Activated CD4-positive, alpha-beta T cell treated with anti-CD3 and anti-CD28 coated beads for 48 hours (primary cell): ENCODE data around the gene COMMD7.
"Not testable (repeated sequence)": the region's sequence is repeated elsewhere in the genome, so short reads cannot be mapped to it uniquely, and the experiment has no call there.

Experiments
- DNase-seq: peaks from one replicate; pipeline ENCODE4 v3.0.0-alpha.2; 2020

The COMMD7 gene

DNA sequence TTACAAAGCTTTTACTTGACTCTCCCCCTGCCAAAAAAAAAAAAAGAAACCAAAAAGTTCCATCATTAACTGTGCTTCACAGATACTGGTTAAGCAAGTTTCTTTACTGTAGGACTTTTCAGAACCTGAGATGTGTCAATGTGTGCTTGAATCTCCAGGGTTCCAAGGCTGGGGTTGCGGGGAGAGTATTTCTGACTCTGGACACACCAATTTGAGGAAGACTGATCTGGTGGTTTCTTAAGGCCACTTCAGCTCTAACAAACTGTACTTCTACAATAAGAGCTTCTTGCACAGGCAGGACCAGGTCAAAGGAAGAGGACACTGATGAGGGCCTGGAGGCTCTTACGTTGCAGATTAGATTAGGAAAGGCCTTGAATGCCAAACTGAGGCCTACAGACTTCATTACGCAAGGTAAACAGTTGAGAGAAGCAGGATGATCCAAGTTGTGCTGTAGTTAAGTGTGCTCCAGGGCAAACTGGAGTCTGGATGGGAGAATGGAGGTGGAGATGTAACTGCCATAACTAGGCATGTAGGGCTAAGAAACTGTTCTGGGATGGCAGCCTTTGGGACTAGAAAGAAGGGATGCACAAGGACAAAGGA is 24.4 kb downstream of the COMMD7 start:
- DNase-seq, result no peak

DNA sequence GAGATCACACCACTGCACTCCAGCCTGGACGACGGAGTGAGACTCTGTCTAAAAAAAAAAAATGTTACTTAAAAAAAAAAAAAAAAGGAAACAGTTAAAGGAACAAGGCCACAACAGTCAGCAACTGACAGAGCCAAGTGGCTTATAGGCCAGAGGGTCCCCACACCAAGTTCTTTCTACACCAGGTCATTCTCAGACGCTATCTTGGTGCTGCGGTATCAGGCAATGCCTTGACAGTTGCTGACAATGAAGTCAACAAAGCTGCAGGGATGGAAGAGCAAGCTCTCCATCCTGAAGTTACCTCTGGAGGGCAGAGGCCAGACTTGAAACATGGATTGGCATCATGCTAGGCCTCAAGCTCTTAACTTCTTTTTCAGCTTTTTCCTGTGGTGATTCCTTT is 31.9 kb downstream of the COMMD7 start:
- no peak for DNase-seq

DNA sequence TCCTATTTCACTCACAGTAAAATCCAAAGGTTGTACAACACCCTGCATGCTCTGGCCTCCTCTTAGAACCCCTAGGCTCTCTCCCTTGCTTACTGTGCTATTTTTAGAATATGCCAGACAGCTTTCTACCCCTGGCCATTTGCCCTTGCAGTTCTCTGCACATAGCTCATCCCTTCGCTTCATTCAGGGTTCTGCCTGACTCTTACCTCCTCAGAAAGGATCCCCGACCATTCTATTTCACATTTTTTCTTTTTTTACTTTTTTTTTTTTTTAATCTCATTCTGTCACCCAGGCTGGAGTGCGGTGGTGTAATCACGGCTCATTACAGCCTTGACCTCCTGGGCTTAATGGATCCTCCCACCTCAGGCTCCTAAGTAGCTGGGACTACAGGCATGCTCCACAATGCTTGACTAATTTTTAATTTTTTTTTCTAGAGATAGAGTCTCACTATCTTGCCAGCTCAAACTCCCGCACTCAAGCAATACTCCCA is 33.6 kb downstream of the COMMD7 start:
- no peak for DNase-seq

DNA sequence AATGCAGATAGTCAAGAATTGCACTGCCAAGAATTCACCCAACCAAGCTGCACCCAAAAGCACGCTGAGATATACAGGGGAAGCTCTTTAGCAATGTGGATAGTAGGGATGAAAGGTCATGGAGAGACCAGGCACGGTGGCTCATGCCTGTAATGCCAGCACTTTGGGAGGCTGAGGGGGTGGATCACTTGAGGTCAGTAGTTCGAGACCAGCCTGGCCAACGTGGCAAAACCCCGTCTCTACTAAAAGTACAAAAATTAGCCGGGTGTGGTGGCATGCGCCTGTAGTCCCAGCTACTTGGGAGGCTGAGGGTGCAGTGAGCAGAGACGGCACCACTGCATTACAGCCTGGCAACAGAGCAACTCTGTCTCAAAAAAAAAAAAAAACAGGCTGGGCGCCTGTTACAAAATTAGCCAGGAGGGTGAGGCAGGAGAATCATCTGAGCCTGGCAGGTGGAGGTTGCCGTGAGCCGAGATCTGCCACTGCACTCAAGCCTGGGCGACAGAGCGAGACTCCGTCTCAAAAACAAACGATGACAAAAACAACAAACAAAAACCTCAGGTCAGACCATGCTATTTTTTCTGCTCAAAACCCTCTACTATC is 34.1 kb downstream of the COMMD7 start:
- not testable (repeated sequence) for DNase-seq

DNA sequence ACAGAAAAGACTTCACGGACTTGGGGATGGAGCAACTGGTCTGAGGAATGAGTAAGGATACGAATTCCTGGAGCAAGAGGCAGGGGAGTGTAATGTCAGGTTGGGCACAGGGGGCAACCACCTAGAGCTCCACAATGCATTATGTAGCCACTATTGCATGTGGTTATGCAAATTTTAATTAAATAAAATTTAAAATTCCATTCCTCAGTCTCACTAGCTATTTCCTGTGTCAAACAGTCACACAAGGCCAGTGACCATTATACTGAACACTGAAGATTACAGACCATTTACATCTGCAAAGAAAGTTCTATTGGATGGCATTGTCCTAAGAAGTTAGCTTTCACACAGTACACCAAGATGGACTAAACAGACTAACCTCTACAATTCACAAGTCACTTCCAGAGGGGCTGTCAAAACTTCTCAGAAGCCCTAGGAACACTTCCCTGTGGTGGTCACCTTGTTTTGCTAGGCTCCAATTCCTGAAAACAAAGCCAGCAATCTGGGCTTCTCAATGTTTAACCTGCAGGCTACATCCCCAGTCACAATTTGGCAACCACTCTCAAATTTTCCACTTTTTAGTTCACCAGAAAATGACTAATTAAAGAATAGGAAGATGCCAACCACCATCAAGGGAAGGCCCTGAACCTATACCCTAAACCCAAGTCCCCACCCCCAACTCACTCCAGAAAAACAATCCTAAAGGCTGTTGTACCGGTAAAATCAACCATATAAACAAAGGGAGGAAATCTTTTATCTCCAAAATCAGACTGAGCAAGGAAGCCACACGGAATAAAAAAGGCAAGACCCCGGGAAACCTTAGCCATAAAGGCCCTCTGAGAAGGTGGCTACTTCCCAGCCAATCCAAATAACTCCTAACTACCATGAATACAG is 35.3 kb downstream of the COMMD7 start:
- DNase-seq, result no peak

DNA sequence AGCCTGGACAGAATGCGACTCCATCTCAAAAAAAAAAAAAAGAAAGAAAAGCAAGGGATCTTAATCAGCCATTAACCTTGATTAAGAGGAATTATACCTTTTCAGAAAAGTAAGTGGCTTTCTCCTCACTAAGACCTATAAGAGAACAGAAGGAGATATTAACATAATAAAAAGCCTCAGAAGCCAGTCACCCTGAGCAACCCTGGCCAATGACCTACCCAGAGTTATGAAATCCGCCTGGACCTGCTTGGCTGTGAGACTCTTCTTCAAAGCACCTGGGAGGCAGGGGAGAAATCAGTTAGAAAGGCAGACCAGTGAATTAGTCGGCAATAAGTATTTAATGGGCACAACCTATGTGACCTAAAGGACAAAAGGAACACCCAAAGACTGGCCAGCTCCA is 36.8 kb downstream of the COMMD7 start:
- DNase-seq, result no peak

DNA sequence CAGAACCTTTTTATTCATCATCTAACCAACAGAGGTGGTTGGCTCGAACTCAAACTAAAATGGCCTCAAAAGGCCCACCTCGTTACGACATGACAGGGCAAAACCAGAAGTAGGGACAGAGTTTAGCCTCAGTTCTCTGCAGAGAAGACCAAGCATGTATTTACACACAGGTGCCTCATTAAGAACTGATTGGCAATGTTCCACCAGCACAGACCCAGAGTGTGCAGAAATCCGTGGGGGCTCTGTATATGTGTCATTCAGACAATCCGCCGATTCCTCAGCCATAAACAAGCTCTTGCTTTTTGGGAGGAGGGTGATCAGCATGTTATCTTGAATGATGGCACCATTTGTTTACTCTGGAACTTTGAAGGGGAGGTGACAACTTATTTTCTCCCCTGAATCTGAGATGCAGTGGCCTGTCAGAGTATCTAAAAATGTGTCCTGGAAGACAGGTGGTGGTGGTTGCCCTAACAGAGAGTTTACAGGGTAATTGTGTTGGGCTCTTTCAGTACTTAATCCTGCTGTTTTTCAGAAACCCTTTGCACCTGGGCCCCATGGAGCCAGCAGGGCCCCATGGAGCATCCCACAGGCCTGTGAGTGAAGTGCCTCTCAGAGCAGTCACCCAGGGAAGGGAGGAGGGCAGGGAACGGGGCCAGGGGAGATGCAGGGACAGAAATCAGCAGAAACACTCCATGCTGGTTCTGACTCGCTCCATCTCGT is 40.4 kb downstream of the COMMD7 start:
- no peak for DNase-seq

DNA sequence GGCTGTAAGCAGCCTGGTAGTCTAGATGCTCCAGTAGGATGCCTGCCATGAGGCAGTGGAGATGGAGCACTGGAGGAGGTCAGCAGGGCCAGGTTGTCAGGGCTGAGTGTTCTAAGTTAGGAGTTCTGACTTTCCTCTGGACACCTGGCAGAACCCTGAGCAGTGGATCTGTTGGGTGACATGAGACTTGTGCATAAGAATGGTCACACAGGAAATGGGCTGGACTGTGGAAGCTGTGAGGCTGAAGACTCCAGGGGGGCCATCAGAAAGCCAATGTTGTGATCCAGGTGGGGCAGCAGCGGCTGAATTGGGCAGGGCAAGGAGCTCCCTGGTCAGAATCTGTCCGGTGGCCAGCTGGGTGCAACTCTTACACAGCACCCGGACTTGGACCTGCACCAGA is 45.7 kb downstream of the COMMD7 start:
- no peak for DNase-seq

DNA sequence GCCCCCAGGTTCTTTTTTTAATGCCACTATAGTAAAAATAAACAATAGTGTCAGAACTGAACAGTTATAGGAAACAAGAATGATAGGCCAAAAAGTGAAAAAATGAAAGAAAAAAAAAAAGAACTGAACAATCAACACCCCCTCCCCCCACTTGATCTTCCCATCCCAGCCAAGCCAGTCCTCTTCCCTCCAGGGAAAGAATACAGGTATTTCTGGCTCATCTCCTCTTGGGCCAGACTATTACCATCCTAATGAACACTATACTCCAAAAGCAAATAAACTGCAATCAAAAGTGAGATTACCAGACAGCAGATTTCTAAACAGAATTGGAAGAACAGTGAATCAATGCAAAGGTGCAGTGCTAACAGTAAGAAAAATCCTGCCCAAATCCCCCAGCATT is 48.2 kb downstream of the COMMD7 start:
- no peak for DNase-seq

DNA sequence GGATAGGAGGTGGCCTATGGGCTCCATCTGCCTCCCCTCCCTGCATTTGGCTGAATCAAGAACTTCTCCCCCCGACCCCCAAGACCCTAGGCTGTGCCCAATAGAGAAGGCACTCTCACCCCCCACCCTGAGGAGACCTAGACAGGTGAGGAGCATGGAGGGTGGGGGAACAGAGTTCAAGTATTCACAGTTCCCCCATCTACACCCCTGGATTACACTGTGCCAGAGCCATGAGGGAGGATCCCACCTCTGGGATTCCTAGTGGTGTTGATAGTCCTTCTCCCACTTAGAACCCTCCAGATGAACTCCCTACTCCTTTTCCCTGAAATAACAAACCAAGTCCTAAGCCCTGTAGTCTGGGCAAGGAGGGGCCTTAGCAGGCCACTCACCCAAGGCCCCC is 54.3 kb downstream of the COMMD7 start:
- DNase-seq, result not testable (repeated sequence)

DNA sequence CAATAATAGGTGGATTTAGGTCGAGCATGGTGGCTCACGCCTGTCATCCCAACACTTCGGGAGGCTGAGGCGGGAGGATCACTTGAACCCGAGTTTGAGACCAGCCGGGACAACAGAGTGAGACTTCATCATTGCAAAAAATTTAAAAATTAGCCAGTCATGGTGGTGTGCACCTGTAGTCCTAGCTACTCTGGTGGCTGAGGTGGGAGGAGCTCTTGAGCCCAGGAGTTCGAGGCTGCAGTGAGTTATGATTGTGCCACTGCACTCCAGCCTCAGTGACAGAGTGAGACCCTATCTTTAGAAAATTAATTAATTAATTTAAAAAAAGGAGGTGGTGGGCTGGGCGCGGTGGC is 56.1 kb downstream of the COMMD7 start:
- DNase-seq, result no peak

DNA sequence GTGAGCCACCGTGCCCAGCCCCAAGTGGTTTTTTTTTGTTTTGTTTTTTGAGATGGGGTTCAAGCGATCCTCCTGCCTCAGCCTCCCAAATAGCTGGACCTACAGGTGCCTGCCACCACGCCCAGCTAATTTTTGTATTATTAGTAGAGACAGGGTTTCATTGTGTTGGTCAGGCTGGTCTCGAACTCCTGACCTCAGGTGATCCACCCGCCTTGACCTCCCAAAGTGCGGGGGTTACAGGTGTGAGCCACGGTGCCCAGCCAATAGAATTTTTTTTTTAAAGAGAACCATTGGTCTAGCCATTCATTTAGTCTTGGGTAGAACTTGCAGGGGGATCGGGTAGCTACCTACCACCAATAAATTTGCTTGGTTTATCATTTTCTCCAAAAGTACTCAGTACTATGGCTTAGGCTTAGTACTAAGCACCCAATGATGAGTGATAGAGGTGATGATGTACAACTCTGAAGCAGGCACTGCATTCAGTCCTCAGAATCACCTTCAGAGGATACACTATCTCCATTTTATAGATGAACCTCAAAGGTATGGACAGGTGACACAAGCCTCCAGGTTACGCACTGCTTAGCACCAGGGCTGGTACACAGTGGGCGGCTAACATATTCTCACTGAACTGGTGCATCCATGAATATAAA is 56.6 kb downstream of the COMMD7 start:
- DNase-seq, result no peak

DNA sequence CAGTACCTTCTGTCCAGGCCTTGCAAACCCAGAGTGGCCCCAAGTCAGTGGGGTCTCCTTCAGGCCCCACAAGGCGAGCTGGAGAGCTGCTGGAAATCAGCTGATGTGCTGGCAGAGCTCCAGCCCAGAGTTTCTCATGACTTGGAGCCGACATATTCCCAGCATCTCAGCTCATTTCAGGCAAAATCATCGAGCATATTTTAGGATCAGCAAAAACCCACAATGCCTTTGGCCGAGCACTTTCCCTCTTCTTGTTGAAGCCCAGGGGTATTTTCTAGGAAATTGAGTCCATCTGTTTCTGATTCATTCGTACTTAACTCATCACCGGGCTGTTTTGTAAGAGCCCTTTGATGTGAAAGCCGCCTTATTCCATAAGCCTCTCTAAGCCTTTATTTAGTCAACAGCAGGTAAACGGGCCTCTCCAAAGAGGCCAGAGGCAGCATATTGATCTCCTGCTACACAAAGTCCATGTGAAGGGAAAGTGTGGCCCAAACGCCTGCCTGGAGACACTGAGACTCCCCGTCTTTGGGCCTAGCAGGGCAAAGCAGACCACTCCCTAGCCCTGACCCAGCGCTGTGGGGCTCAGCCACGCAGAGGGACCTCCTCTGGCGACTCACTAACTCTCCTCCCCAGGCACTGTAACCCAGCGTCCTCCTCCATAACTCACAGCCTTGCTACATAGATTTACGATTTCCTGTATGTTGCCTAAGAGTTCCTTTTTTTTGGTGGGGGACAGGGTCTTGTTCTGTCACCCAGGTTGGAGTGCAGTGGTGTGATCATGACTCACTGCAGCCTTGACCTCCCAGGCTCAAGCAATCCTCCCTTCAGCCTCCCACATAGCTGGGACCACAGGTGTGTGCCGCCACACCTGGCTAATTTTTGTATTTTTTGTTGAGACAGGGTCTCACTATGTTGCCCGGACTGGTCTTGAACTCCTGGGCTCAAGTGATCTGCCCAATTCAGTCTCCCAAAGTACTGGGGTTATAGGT is 57.4 kb downstream of the COMMD7 start:
- no peak for DNase-seq

DNA sequence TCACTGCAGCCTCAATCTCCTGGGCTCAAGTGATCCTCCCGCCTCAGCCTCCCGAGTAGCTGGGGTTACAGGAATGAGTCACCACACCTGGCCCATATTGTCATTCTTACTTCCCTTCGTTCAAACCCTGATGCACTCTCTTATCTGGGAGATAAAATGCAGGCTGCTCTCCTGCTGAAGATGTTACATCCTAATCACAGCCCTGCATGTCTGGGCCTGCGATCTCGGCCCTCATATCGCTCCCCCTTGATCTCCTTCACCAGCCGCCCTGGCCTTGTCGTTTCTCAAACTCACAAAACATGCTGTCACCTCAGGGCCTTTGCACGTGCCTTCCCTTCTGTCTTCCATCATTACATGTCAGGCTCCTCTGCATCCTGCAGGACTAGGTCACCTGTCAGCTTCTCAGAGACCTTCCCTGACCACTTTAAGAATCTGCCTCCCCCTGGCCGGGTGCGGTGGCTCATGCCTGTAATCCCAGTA is 60.7 kb downstream of the COMMD7 start:
- DNase-seq, result no peak

DNA sequence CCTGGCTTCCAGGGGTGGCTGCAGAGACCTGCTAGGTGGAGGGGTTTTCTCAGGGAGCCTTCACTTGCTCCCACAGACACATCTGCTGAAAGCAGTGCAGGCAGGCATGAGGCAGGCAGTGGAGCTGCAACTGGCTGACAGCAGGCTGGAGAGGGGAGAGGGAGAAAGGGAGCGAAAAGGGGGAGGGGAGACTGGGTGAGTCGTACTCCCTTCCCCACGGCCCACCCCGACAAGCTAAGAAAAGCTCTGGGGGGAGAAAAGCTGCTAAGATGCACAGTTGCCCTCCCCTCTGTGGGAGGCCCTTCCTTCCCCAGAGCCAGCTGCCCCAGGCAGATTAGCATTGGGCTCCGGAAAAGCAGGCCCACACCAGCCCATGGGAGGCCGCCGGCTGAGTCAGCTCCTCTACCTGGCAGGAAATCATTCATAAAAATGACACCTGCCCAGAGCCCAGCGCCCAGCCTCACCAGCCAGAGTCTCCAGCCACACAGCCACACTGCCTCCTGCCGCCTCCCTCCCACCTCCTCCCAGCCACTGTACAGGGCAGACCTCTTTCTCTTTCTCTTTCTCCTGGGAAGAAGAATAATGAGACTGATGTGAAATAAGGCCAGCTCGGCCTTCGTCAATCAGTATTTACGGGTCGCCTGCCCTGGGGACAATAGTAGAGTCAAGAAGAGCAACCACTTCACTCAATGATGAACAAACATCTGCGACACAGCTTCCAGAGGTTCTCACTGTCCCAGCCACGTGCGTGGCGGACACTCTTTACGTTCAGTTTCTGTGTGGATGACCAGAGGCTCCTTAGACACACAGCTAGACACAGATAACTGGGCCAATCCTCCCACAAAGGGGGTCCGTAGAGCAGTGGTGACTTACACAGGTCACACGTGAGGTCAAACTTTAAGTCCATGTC is 61.8 kb downstream of the COMMD7 start:
- peak; percentile 14 for DNase-seq

DNA sequence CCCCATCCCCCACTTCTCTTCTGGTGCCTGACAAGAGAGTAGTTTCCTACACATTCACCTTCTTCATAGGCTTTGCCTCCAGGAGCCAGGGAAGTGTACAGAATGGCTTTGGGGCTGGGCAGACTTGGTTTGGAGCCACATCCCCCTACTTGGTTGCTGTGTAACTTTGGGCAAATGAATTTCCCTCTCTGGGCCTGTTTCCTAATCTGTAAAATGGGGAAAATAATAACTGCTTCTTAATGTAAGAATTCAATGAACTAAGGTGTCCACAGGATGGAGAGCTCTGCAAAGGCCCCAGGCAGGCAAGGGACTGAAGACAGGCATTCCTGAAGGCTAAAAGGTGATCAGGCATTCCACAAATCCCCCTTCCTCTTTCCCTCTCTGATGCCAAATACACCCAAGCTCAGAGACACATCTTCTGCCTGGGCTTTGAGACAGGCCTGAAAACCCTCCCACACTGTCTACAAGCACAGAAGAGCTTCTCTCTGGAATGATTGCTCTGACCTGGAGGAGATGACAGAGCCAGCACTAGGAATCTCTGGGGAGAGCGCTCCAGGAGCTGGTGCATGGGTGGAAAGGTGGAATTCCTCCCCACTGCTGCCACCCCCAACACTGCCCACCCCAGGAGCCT is 62.6 kb downstream of the COMMD7 start:
- DNase-seq, result no peak

DNA sequence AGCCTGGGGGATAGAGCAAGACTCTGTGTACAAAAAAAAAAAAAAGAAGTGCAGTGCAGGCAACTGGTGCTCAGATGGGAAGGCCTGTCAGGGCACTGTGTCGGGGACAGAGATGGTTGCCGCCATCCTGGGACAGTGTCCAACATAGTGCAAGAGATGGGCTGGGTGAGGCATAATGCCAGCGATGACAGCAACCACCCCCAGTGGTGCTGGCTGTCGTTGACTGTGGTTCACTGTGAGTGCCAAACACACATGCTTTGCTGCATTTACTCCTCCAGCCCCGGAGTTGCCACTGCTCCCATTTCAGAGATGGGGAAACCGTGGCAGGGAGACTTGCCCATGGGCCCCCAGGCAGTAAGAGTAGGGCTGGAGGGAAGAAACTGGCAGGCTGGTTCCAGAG is 64.3 kb downstream of the COMMD7 start:
- DNase-seq, result no peak

DNA sequence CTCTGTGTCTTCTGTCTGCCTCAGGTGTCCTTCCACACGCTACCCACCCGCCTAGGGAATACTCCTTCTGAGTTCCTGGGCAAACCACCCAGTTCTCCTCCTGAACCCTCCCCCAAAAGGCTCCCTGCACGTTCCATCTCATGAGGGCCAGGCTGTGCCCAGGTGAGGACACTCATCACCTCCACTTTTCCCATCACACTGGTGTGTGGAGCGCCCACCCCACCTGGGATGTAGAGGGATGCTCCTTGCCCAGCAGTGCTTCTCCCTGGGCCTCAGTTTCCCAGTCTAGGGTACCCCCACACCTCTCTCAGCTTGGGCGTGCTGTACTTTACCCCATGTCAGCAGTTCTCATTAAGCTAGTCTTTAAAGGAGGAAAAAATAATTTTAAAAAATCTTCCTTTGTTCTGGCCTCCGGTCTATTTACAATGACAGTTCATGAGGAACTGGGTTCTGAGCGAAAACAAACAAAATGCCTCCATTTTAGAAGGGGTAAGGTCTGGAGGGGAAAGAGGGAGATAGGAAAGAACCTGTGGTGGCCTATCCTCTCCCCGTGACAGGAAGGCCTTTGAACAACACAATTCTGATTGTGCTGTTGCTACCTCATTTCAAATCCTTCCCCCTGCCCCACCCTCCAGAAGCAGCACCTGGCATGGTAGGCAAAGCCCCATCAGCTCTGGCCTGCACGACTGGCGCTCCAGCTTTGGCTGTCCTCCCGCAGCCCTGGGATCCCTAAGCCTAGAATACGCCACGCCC is 67.9 kb downstream of the COMMD7 start:
- no peak for DNase-seq

DNA sequence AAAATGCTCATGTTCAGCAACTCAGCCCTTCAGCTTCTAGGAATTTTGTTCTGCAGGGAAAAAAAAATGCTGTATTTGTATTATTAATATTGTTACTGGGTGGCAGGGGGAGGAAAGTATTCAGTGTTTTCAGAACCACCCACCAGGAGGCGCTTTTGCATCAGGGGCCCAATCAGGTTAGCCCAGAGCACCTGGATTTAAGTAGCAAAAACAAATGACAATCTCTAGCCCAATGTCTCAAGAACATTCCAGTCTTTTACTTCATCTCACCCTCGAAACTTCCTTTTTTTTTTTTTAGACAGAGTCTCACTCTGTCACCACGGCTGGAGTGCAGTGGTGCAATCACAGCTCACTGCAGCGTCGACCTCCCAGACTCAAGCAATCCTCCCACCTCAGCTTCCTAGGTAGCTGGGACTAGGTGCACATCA is 68.9 kb downstream of the COMMD7 start:
- peak; percentile 84 for DNase-seq
